Inferior parietal cortex (tissue), 1 donor: ENCODE results near the gene PRTN3.
"Not testable (repeated sequence)": the region's sequence is repeated elsewhere in the genome, so short reads cannot be mapped to it uniquely, and the experiment has no call there.

Source experiments
- DNase-seq: peaks from one replicate; pipeline ENCODE4 v3.0.0-alpha.2; 2016; ENCODE audit errors: extremely low spot score

The PRTN3 gene

GRCh38 chr19:815775-816499 lies 24.9 kb upstream of the PRTN3 start:
- no peak for DNase-seq

GRCh38 chr19:816500-816857 lies 24.3 kb upstream of the PRTN3 start:
- DNase-seq: no peak

GRCh38 chr19:820212-820611 lies 20.6 kb upstream of the PRTN3 start:
- not testable (repeated sequence) for DNase-seq

- no peak for DNase-seq
Observed at GRCh38 chr19:821231-821824, 19.5 kb upstream of the PRTN3 start.

- DNase-seq: no peak
Observed at GRCh38 chr19:821825-822503, 18.8 kb upstream of the PRTN3 start, which contains the start of gene PLPPR3. Gene PLPPR3 (minus strand): TSS chr19:821955. CDS start chr19:821559, 396 bp downstream.

GRCh38 chr19:823565-824121 lies 17.2 kb upstream of the PRTN3 start:
- DNase-seq: no peak

GRCh38 chr19:824885-825284 lies 15.9 kb upstream of the PRTN3 start:
- no peak for DNase-seq

- no peak for DNase-seq
Observed at GRCh38 chr19:825897-826644, 14.7 kb upstream of the PRTN3 start.

GRCh38 chr19:827314-827709 lies 13.5 kb upstream of the PRTN3 start:
- DNase-seq: no peak

- no peak for DNase-seq
Observed at GRCh38 chr19:827710-828321, 13.0 kb upstream of the PRTN3 start, which contains the start of gene AZU1. Gene AZU1 (plus strand): TSS chr19:827837. CDS start chr19:827847, 10 bp downstream.

GRCh38 chr19:829129-829758 lies 11.6 kb upstream of the PRTN3 start:
- no peak for DNase-seq

- DNase-seq: no peak
Observed at GRCh38 chr19:831407-832369, 9.1 kb upstream of the PRTN3 start.

- DNase-seq: no peak
Observed at GRCh38 chr19:834216-834615, 6.6 kb upstream of the PRTN3 start.

- no peak for DNase-seq
Observed at GRCh38 chr19:835210-835810, 5.5 kb upstream of the PRTN3 start.

- not testable (repeated sequence) for DNase-seq
Observed at GRCh38 chr19:842802-843179, 2.0 kb downstream of the PRTN3 start.

- DNase-seq: no peak
Observed at GRCh38 chr19:843180-843835, 2.5 kb downstream of the PRTN3 start.

- no peak for DNase-seq
Observed at GRCh38 chr19:843836-844545, 3.2 kb downstream of the PRTN3 start.

- DNase-seq: no peak
Observed at GRCh38 chr19:844546-844971, 3.8 kb downstream of the PRTN3 start.
